Activated CD8-positive, alpha-beta T cell treated with anti-CD3 and anti-CD28 coated beads for 36 hours (primary cell): ENCODE measurements around the gene SEPTIN5. TPM values are rescaled to one million over a fixed set of nuclear protein-coding genes. Genes with fewer than 3 reads are reported as not detected.

ENCODE experiments used
- ATAC-seq: fragments of 200-7000 bp; cut with Tn5 transposase; one replicate; pipeline ENCODE4 v1.10.0; 2021; ENCODE audit warnings: mild to moderate bottlenecking, moderate library complexity
- CTCF ChIA-PET: fragments of 350-600 bp; sonication (Branson Sonifier 250); formaldehyde crosslinking; loops from one replicate; lab custom pipeline; 2021; ENCODE audit warnings: antibody characterized with exemption; lab: Charles Lee
- POLR2A ChIA-PET: fragments of 350-600 bp; sonication (Branson Sonifier 250); formaldehyde crosslinking; loops from one replicate; lab custom pipeline; 2021; ENCODE audit warnings: antibody characterized with exemption; lab: Charles Lee
- DNase-seq: peaks from one replicate; pipeline ENCODE4 v3.0.0-alpha.2; 2020
- H3K27ac Mint-ChIP-seq: one replicate; pipeline ENCODE4 v1.8.0; 2021; ENCODE audit warnings: mild to moderate bottlenecking, mixed read lengths
- H3K27me3 Mint-ChIP-seq: one replicate; pipeline ENCODE4 v1.8.0; 2021; ENCODE audit warnings: mixed read lengths
- H3K36me3 Mint-ChIP-seq: one replicate; pipeline ENCODE4 v1.8.0; 2021; ENCODE audit warnings: low read depth, mixed read lengths
- H3K4me1 Mint-ChIP-seq: one replicate; pipeline ENCODE4 v1.8.0; 2021; ENCODE audit warnings: low read depth, mixed read lengths
- H3K4me3 Mint-ChIP-seq: one replicate; pipeline ENCODE4 v1.8.0; 2021; ENCODE audit warnings: mild to moderate bottlenecking, moderate library complexity, mixed read lengths
- H3K9me3 Mint-ChIP-seq: one replicate; pipeline ENCODE4 v1.8.0; 2021; ENCODE audit warnings: mixed read lengths
- CTCF ChIP-seq: fragments of 200-600 bp; IDR thresholded peaks from one replicate; pipeline ENCODE4 v1.8.0; 2022; ENCODE audit warnings: antibody characterized with exemption, mild to moderate bottlenecking
- intact Hi-C: fragments of 100-400 bp; cut with micrococcal nuclease; formaldehyde crosslinking; loops from one replicate; pipeline ENCODE4 v1.10.0; 2022
- total RNA-seq, 2 experiments: library from RNA; stranded (reverse); gene quantifications; one replicate each; pipeline ENCODE4 v1.2.3, GENCODE V29; 2021

The SEPTIN5 gene
- total RNA-seq, 2 experiments from 2014 or later, result 1.3 to 1.5 TPM

DNA sequence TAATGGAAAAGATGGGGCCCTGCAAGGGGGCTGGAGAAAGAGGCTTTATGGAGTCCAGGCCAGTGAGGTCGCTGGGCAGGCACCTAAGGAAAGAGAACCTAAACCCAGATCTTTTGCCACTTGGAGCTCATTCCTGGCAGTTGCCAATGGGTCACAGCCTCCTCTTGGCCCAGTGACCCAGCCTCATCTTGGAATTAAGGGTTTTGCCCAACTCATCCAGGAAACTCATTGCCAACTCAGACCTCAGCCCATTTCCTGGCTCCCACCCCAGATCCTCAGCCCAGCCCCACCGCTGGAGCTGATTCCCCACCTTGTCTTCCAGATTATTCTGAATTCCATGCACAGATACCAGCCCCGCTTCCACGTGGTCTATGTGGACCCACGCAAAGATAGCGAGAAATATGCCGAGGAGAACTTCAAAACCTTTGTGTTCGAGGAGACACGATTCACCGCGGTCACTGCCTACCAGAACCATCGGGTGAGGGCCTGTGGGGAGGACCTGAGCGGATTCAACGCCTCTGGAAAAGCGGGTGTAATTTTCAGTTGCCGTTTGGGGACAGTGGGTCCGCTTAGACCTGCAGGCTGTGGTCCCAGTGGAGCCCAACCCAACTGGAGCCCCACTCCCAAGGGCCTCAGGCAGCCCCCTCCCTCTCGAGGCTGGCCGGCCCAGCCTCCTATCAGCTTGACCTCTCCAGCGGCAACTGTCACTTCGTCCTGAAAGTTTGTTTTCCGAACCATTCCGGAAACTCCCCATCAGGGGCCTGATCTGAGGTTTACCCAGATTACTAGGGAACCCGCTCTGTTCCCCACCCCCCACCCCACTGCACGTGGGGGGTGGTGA is 50.6 kb downstream of the SEPTIN5 start:
- Mint-ChIP-seq H3K9me3 (no peaks in the 10 kb centered on the region), H3K27me3 (peaks cover 53% of the 10 kb centered on the region), H3K4me1 (peaks cover 19% of the 10 kb centered on the region), H3K4me3 (peak overlapping the region; percentile 13), H3K36me3 (no peaks in the 10 kb centered on the region), H3K27ac (no peak overlapping the region)
- ChIA-PET CTCF (interaction anchor here (1.3 to 2.0 kb wide), 3 partner anchors 34 to 145 kb away, joined by 5 to 7 read pairs (median 6); partner anchors contain the start of gene GP1BB), POLR2A (interaction anchor here (1.4 kb wide), 1 partner anchor 14 kb away, joined by 3 read pairs; no protein-coding TSS in a partner anchor)
- ATAC-seq (no peak), DNase-seq (no peak)
- intact Hi-C loops, result no loop called here
- no peak for TF ChIP-seq CTCF

DNA sequence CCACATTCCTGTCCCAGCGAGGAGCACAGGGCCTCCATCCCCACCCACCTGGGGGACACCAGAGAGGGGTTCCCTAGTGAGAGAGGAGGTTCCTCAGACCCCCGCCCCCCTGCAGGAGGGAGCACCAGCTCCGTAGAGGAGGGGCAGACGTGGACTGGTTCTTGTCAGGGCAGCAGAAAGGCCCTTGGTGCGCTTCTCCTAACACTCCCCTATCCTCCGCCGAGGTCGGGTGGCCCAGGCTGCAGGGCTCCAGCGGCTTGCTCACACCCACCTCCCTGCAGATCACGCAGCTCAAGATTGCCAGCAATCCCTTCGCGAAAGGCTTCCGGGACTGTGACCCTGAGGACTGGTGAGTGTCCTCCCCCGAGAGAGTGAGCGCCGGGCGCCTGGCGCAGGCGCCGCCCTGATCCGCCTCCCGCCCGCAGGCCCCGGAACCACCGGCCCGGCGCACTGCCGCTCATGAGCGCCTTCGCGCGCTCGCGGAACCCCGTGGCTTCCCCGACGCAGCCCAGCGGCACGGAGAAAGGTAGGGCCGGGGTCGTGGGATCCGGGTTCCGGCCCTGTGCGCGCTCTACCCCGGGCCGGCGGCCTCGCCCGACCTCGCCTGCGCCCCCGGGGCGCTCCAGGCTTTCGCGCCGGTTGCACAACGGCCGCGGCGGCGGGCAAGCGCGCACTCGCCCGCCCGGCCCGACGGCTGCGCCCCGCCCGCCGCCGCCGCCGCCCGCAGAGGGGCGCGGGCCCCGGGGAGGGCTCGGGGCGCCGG is 51.4 kb downstream of the SEPTIN5 start:
- H3K36me3 Mint-ChIP-seq, result no peaks in the 10 kb centered on the region
- no peaks in the 10 kb centered on the region for H3K9me3 Mint-ChIP-seq
- peaks cover 14% of the 10 kb centered on the region for H3K4me1 Mint-ChIP-seq
- peaks cover 53% of the 10 kb centered on the region for H3K27me3 Mint-ChIP-seq
- DNase-seq (no peak), ATAC-seq (peak; percentile 13)
- no peak for TF ChIP-seq CTCF
- no peak overlapping the region for H3K27ac Mint-ChIP-seq
- peak overlapping the region; percentile 55 for H3K4me3 Mint-ChIP-seq
- ChIA-PET CTCF (interaction anchor here (1.0 to 2.0 kb wide), 4 partner anchors 35 to 145 kb away, joined by 3 to 7 read pairs (median 4); no protein-coding TSS in a partner anchor), POLR2A (no interaction called here)
- intact Hi-C loops, result no loop called here

DNA sequence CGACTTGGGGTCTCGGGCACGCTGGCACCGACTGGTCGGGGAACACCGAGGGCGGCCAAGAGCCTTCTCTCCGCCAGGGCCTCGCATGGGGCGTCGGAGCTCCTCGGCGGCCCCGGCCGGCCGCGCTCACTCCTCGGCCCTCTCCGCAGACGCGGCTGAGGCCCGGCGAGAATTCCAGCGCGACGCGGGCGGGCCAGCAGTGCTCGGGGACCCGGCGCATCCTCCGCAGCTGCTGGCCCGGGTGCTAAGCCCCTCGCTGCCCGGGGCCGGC is 51.9 kb downstream of the SEPTIN5 start:
- H3K4me3 Mint-ChIP-seq, result no peak overlapping the region
- ChIA-PET POLR2A (no interaction called here), CTCF (interaction anchor here (1.0 to 2.0 kb wide), 3 partner anchors 36 to 144 kb away, joined by 3 to 7 read pairs (median 3); no protein-coding TSS in a partner anchor)
- no peak for ATAC-seq
- TF ChIP-seq CTCF, result no peak
- H3K4me1 Mint-ChIP-seq, result peaks cover 14% of the 10 kb centered on the region
- H3K36me3 Mint-ChIP-seq, result no peaks in the 10 kb centered on the region
- H3K9me3 Mint-ChIP-seq, result no peaks in the 10 kb centered on the region
- no peak overlapping the region for H3K27ac Mint-ChIP-seq
- no peak for DNase-seq
- peaks cover 53% of the 10 kb centered on the region for H3K27me3 Mint-ChIP-seq
- intact Hi-C loops, result no loop called here

- Mint-ChIP-seq H3K27me3 (peaks cover 50% of the 10 kb centered on the region), H3K36me3 (no peaks in the 10 kb centered on the region), H3K4me3 (peak overlapping the region; percentile 24), H3K4me1 (peaks cover 11% of the 10 kb centered on the region), H3K27ac (no peak overlapping the region), H3K9me3 (no peaks in the 10 kb centered on the region)
- intact Hi-C loops, result no loop called here
- ChIA-PET POLR2A (no interaction called here), CTCF (interaction anchor here (0.6 to 2.0 kb wide), 4 partner anchors 36 to 623 kb away, joined by 3 to 7 read pairs (median 3); no protein-coding TSS in a partner anchor)
- peak; percentile 86 for DNase-seq
- peak; percentile 70 for TF ChIP-seq CTCF
- peak; percentile 86 for ATAC-seq
These were observed 52.5 kb downstream of the SEPTIN5 start for GRCh38 chr22:19766511-19767426.
